Tongue (tissue), 2 donors: ENCODE measurements around the gene IKZF2. TPM values are rescaled to one million over a fixed set of nuclear protein-coding genes. Genes with fewer than 3 reads are reported as not detected.

Experiments used
- DNase-seq: peaks from one replicate; pipeline ENCODE4 v3.0.0-alpha.2; 2015
- total RNA-seq: library from RNA; depleted of rRNA; stranded (reverse); fragments of >200 nt; gene quantifications from one replicate; pipeline ENCODE4 v1.2.3, GENCODE V29; 2014

IKZF2 gene
- total RNA-seq, 1 donor from 2014 or later = 28.6 TPM

DNA sequence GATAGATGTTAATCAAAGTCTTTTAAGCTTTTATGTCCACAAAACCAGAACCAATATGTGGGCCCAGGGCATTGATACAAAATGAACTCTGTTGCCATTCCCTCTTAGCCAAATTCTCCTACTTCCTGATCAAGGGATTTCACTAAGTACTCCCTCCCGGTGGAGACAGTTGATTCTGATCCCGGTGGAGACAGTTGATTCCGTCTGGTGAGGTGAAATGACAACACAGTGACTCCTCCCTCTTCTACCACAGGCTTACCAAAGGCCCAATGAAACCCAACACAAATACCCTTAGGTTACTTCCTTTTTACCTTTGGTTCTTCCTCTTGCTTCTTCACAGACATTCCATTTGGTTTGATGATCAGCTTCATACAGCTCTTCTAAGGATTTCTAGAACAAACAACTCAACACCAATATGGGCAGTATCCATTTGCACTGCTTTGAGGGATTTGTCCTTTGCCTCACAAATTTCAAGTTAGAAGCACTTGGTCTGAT, 153.8 kb downstream of the IKZF2 start:
- no peak for DNase-seq

DNA sequence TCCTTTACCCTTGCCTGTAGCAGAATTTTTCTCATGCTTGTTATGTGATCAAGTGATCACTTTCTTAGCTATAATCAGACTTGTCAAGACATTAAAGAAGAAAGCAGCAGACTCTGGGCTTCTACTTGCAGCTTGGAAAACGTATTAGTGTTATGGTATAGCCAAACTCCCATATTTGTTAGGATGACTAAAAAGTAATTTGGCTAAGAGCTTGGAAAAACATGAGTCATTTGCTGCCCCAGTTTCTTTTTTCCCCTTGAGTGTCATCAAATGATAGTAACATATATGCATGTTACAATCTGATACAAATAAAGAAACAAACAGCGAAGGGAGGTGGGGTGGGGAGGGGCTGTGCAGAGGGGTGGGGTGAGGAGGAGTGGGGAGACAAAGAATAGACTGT, 155.5 kb downstream of the IKZF2 start:
- DNase-seq = no peak

DNA sequence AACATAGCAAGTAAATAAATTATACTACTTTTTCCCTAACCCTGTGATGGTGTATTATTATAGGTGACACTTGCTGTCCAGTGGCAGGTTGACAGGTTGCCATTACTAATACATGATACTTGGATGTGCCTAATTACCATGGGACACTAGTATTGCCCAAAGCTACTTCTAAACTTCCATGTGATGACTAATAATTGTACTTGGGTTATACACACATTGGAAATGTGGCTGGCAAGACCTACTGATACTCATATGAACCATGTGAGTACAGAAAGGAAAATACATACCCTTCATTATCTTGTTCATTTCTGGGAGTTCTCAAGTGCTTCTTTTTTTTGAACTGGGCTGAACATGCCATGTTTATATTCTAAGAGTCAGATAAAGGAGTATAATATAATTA, 156.4 kb downstream of the IKZF2 start:
- DNase-seq = no peak

DNA sequence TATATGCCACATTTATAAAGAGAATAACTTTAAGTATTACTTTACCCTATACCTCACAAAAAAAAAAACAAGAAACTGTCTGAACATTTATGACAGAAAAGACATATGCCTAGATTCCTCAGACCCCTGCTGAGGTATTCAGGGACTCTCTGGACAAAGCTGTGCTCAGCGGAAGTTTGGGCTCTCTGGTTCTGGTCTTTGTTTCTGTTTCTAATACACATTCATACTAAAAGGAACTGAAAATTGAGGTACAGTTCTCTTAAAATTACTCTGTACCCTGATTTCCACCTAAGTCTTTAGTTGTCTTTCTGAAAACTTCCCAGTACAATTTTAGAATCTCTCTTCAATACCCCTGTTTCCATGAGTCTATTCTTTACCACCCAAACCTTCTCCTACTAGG, 160.3 kb downstream of the IKZF2 start:
- DNase-seq = no peak

DNA sequence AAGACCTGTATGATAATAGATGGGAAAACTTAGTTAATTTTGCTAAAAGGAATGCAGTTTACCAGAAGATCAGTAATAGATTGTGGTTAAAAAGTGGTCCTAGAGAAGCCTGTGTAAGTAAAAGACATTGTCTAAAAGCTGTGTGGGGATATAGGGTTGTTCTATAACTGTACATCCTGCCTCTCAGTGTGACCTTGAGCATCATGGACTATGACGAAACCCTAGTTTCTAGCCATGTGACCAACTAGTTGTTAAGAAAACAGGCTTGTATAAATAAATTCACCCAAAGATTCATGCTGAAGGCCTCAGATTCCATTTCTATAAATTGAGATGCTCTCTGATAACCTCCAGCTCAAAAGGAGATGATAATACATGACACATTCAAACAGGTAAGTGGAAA, 160.7 kb downstream of the IKZF2 start:
- DNase-seq = no peak

DNA sequence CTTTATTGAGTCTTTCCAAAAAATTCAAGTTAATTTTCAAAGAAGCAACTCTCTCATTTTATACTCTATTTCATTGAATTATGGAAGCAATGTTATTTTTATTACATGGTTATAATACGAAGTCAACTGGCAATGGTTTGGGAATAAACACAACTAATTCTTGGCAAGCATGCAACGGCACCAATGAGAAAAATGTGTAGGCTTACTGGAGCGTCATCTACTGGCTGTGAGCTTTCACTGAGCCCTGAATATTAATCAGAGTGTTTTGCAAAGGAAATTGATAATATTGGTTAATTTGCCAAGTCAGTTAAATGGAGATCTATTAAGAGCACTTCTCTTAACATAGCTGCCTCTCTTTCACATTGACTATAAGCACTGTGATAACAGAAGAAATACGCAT, 163.9 kb downstream of the IKZF2 start:
- no peak for DNase-seq

DNA sequence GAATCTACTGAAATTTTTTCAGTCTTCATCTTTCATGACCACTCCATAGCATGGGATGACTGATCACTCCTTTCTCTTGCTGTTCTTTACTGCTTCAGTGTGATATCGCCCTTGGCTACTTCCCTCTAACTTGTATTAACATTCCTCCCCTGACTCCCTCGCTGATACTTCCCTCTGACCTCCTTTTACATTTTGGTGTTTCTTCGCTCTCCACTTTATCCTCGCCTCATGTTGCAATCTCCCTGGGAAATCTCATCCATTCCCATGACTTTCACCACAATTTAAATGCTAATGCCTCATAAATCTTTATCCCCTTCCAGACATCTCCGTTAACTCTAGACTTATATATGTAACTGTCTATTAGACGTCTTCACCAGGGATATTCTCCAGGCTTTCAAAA, 167.3 kb downstream of the IKZF2 start:
- DNase-seq = no peak

DNA sequence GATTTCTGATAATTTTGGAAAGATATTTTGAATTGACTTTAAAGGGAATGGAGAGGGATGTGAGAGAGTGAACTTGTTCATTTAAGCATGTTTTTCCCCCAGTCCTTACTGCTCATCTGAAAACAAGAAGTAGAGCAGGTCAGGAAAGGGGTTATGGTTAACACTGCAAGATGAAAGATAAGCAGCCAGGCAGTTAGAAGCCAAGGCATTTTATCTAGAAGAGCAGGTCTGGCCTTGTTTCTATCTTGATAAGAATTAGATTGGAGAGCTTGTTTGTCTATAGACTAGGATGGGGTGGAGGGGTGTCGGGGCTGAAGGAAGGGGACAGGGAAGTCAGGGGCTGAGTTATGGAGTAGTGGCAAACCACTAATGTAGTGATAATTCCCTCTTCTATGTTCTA, 171.6 kb downstream of the IKZF2 start:
- no peak for DNase-seq

DNA sequence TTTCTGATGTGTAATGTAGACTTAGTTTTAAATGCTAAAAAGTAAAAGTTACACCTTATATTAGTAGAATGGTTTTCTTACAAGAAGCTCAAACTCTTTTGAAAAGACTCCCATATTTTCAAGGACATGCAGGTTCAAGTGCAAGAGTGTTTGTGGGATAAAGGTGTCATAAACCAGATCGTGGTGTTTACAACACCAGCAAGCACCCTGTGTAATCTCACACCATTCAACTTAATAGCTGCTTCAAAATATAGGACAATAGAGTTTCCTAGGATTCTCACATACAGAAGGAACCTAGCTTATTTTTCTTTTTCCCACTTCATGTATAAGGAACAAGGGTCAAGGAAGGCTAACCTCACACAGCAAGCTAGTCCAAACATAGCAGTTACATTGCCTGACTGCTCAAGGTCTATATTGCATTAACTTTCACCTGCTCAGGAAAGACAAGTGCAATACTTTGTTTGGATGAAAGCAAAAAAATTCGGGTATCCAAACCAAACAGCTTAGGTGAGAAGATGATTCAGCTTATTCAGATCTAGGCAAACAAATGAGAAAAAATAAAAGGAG, 172.3 kb downstream of the IKZF2 start:
- no peak for DNase-seq

DNA sequence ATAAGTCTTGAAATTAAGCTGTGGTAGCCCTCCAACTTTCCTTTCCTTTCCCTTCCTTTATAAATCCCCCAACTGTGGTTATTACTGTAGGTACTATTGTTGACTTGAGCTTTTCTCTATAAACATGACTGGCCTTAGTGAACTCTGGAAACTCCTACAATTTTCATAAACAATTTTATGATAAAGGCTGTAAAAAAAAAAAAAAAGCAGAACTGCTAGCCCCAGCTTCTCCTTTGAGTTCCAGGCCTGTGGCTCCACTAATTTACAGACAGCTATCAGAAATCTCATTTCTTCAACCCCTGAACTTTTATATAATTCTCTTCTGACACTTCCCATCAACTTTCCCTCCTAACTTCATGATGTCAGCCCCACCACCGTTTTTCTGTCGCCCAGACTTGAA, 174.3 kb downstream of the IKZF2 start:
- DNase-seq = no peak

DNA sequence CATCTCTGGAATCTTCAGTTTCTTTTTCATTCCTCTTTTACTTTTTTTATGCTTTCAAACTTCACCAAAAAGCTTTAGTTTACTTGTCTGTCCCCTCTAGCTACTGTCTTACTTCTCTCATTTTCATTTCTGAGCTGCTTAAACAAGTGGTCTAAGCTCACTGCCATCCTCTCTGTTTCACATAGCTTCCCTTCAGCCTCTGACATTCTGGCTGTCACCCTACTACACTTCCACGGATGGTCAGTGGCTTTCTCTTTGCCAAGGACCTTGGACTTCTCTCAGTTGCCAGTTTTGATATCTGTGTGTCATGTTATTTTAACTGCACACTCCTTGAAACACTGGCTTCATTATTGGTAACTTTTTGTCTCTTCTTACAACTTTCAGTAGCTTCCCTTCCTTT, 176.1 kb downstream of the IKZF2 start:
- no peak for DNase-seq

DNA sequence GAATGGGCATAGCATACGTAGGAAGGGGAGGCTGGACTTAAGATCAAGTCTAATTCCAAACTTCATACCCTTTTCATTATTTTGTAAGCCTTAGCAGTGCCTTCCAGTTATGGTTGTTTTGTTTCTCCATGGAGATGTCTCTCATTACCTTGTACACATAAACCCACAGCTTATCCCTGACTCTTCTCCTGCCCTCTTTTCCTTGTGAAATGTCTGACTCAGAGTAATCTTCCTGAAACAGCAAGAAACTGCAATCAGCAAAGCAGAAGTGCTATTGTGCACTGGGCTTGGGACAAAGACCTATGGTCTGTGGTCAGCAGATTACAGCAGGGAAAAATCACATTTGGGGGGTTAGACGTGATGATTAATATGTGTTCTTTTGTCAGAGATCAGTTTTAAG, 176.7 kb downstream of the IKZF2 start:
- DNase-seq = no peak

DNA sequence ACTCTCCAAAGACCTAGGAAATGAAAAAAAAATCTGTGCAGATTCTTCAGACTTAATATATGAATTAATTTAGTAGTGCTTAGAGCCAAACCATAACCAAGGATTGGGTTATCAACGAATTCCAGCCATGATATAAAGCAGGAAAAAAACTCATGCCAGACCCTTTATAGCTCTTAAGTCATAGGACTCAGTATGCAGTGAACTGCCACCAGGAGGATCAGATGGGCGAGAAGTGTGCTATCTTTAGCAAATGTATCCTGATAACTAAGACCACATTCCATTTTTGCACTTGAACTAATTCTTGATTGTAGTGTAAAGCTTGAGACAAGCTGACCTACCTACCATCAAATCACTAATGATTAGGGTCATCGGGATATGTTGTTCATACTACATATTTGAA, 178.1 kb downstream of the IKZF2 start:
- DNase-seq = peak; percentile 11

DNA sequence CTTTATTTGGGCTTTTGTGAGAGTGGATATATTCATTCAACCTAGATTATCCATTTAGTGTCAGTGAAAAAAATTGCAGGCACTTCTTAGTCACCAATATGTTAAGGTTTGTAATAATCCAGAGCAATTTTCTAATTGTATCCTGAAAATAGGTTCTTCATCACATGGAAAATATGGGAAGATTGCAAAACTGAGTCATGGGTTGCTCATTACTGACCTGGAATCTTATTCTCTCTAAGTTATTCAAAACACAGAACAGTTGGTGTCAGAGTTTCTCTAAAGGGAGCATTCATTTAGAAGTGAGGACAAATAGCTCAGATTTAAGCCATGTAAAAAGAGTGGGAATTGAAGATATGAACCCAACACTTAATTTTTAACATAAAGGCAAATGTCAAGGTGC, 181.3 kb downstream of the IKZF2 start:
- no peak for DNase-seq

DNA sequence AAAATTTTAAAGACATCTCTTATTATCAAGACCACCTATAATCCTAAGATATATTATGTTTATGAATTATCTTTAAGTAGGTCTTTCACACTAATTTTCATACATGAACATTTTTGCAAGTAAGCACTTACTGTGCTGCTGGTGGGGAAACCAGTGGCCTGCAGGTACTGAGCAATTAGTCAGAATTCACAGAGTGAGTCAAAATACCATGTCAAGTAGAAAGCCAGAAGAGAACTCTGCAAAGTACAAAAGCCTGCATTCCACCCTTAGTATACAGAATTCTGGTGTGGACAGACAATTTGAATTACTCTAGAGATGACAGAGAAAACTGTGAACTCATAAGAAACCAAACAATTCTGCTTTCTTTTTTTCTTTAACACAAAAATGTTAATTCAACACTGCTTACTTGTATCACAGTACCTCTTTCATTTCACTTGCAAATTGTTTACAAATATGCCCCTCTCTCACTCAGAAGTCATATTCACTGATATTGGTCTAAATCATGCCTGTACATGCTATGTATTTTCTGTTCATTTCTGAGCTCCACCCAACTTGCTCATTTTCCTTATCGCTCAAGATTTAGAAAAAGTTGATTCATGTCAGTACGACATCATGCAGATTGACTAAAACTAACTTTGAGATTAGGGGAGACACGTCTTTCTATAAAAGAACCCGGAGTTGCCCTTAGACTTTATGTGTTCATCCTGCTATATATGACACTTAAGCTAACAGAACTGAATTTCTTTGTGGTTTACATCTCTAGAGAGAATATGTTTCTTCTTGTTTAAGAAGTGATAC, 182.9 kb downstream of the IKZF2 start:
- DNase-seq = no peak

DNA sequence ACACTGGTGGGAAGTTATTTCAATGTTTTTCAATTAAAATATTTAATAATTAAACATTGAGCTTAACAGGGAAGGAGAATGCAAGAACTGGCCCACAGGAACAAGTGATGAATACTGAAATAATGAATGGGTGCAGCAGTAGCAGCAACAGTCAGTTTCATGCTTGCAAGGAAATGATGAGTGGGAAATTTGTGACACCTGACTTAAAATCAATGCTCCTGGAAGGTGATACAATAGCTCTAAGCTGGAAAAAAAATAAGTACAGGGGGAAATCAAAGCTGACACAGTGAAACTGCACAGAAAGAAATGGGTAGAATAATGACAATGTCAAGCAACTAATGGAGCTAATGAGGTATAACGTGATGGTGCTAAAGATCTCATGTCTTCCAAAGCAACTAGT, 184.5 kb downstream of the IKZF2 start:
- no peak for DNase-seq

DNA sequence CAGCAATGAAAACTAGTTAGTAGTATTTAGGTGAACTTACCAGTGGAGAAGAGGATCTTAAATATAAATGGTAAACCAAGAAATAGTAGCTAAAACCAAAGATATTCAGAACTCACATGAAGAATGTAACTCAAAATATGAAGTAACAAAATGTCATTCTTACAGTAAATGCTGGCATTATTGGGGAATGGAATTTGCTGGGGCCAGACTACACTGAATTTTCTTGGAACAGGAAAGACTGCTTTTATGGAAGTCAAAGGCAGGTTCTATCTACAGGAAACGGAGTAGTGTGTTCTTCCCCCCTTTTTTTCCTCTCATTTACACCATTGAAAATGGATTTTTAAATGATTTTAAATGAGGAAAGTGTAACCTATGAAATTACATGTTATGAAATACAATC, 188.7 kb downstream of the IKZF2 start:
- no peak for DNase-seq

DNA sequence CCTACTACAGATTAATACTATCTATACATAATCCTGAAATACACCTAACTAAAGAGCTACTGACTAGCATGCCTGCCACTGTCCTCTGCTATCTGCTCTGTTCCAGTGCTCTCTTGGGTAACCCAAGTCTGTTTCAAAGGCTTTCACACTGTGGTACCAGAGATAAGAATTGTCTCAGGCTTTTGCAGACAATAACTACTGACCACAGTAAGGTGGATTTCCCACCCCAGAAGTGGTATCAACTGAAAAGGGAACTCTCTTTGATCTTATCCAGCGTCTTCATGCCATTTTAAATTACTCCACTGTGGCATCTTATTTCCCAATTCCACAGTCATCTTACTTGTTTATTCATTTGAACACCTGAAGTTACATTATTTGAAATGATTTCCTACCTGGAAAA, 190.2 kb downstream of the IKZF2 start:
- no peak for DNase-seq

DNA sequence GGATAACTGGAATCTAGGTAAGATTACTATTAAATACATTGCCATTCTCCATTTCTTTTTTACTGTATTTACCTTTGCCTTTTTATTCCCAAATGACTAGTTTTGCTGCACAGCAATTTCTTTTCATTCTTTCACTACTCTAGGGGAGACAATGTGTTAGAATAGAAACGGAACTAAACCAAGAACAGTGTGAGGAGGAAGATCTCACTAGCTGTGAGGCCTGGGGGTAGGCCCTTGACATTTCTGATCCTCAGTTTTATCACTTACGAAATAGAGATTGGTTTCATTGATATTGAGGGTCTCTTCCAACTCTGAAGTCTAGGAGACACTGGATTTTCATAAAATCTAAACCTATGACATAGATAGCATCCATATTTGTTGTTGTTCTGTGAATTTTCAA, 191.1 kb downstream of the IKZF2 start:
- no peak for DNase-seq

DNA sequence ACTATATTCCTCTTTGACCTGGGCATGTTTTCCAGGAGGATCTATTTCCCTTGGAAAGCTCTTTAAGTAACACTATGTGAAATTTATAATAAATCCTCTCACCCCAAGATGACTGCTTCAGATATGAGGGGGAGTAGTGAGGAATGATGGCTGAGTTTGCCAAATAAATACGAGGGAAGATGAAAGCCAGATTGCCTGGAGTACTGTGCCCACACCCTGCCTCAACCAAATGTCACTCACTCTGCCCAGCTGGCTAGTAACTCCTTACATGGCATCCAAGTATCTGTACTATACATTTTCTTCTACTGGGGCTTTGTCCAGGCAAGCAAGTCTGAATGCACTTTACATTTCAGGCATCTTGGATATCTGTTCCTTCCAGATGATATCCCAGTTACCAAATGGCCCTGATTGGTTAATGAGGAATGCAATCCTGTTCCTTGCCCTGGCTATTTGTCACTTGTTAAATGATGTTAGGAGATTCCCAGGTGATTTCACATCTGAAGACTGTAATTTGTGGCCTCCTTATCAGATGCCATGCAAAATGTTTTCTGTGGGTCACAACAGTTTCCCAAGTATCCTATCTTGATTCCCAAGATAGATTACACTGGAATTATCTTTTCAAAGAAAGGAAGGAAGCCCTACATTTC, 191.8 kb downstream of the IKZF2 start:
- no peak for DNase-seq

DNA sequence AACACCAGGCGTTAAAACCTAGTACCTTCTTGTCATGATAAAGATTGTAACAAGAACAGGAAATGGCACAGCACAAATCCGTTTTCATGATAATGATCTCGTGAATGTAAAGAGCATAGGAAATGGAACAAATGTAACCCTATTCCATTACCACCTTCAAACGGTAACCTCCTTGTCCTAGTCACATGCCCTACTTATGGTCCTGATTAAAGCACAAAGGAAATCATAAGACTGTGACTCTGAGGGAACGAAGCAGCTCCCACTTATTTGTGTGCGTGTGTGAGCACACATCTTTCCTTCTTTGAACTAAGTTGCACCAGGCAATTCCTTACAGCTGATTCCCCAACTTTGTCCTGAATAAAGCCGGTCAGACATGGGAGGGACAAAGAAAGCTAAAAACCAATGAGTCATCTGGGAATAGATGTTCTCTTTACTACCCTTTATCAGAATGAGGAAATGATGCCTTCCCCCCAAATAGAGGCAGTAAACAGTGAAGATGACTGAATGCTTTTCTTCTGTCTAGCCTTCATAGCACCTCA, 192.6 kb downstream of the IKZF2 start:
- no peak for DNase-seq

DNA sequence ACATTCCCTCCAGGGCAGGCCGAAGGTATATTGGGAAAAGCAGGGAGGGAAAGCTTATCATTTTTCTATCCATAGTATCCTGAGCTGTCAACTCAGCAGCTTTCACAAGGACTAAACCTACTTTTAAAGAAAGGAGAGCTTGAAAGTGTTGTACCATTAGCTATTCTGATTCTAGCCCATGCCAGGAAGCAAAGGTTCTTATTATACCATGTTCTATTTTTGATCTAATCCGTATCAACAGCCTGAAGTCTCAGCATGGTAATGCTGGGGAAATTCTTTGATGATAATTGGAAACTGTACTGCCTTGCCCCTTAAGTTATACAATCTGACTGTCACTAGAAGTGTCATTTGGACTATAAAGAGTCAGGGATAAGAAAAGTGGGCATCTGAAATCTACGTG, 193.3 kb downstream of the IKZF2 start:
- no peak for DNase-seq

DNA sequence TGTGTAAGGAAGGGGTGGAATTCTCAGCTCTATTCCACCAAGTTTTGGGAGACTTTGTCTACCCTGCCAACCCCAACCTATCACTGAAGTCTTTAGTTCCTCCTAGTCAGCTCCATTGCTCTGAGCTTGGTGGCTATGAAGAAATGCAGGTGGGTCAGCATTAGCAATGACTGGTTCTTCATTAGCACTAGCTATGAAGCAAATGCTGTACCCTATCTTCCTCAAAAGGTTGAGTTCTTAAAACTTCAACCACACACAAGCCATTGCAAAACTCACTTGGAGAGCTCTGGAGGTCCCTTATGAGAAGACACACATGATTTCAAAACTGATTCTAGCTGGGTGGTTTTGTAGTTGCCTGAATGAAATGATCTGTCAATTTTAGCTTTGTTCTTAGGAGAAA, 193.8 kb downstream of the IKZF2 start:
- DNase-seq = no peak
